Measurements from ENCODE around the gene IGFBP4.
A peak's percentile ranks its signal among the peaks of the same experiment; 100 is the strongest.

The IGFBP4 gene

DNA sequence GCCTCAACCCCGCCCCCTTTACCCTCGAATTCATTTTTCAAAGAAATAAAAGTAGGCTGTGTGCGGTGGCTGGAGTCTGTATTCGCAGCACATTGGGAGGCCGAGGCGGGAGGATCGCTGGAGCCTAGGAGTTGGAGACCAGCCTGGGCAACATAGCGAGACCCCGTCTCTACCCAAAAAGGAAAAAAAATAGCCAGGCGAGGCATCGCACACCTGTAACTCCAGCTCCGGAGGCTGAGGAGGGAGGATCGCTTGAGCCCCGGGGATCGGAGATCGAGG, 24.9 kb upstream of the IGFBP4 start:
- TF ChIP-seq CTCF (IDR thresholded peaks at IDR 0.05; ENCODE audit: low read depth, low read length, missing control alignments), result no peak
- peak overlapping the region; percentile 81 for H3K4me3 ChIP-seq (ENCODE audit: low read depth, low read length)
- DNase-seq (ENCODE audit: low read depth), result no peak
- in situ Hi-C loops (cut with HindIII; ENCODE audit: low sequenced_read_pairs), result loop anchor here (5.0 kb wide), 1 partner anchor 116 kb away; no protein-coding TSS in a partner anchor

GRCh38 chr17:40419559-40420331, 23.5 kb upstream of the IGFBP4 start:
- no peak overlapping the region for H3K4me3 ChIP-seq (ENCODE audit: low read depth, low read length)
- no peak for DNase-seq (ENCODE audit: low read depth)
- TF ChIP-seq CTCF (IDR thresholded peaks at IDR 0.05; ENCODE audit: low read depth, low read length, missing control alignments), result no peak
- in situ Hi-C loops (cut with HindIII; ENCODE audit: low sequenced_read_pairs), result loop anchor here (5.0 kb wide), 1 partner anchor 117 kb away; no protein-coding TSS in a partner anchor

GRCh38 chr17:40422990-40423633, 20.1 kb upstream of the IGFBP4 start:
- no peak for DNase-seq (ENCODE audit: low read depth)
- no peak overlapping the region for H3K4me3 ChIP-seq (ENCODE audit: low read depth, low read length)
- in situ Hi-C loops (cut with HindIII; ENCODE audit: low sequenced_read_pairs), result no loop called here
- peak; percentile 8 for TF ChIP-seq CTCF (IDR thresholded peaks at IDR 0.05; ENCODE audit: low read depth, low read length, missing control alignments)

GRCh38 chr17:40425741-40426140, 17.5 kb upstream of the IGFBP4 start:
- H3K4me3 ChIP-seq (ENCODE audit: low read depth, low read length), result no peak overlapping the region
- TF ChIP-seq CTCF (IDR thresholded peaks at IDR 0.05; ENCODE audit: low read depth, low read length, missing control alignments), result no peak
- no peak for DNase-seq (ENCODE audit: low read depth)
- in situ Hi-C loops (cut with HindIII; ENCODE audit: low sequenced_read_pairs), result no loop called here

DNA sequence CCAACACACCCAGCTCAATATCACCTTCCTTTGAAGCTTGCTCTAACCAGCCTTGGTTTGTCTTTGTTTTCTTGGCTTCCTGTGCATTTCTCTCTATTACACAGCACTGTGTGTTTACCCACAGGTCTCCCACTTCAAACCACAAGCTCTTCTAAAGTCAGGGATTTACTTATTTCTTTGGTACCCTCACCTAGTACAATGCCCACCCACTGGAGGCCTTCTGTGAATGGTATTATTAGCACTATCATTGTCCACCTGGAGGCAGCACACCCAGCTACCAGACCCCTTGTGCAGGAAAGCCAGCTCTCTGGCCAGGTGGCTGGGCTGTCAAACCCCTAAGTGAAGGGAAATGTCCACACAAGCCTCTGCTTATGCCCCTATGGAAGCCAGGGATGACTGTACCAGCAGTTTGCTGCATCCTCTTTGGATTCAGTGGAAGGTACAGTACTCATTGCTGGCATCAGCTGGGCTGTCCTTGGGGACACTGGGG, 16.2 kb upstream of the IGFBP4 start:
- no peak for TF ChIP-seq CTCF (IDR thresholded peaks at IDR 0.05; ENCODE audit: low read depth, low read length, missing control alignments)
- no peak for DNase-seq (ENCODE audit: low read depth)
- H3K4me3 ChIP-seq (ENCODE audit: low read depth, low read length), result no peak overlapping the region
- in situ Hi-C loops (cut with HindIII; ENCODE audit: low sequenced_read_pairs), result no loop called here

GRCh38 chr17:40430272-40431230, 12.7 kb upstream of the IGFBP4 start:
- no peak overlapping the region for H3K4me3 ChIP-seq (ENCODE audit: low read depth, low read length)
- in situ Hi-C loops (cut with HindIII; ENCODE audit: low sequenced_read_pairs), result no loop called here
- no peak for TF ChIP-seq CTCF (IDR thresholded peaks at IDR 0.05; ENCODE audit: low read depth, low read length, missing control alignments)
- no peak for DNase-seq (ENCODE audit: low read depth)
